Sigmoid colon (tissue), 4 donors: Measurements from ENCODE around the gene FBLN7.

Source experiments
- CTCF ChIP-seq, 4 experiments: fragments of 450-650 bp in 3 of 4; fragments of 200-600 bp in 1 of 4; IDR thresholded peaks; one replicate each; pipeline ENCODE4 v1.5.1; 2016 to 2019; ENCODE audit warnings: antibody characterized with exemption in 4 of 4, mild to moderate bottlenecking in 3 of 4, moderate library complexity in 2 of 4
- EP300 ChIP-seq, 4 donors: sonication (generic); formaldehyde crosslinking; IDR thresholded peaks; one replicate each; pipeline ENCODE4 v1.6.1; 2017; ENCODE audit warnings: antibody characterized with exemption in 4 of 4
- POLR2A ChIP-seq, 2 donors: fragments of 450-650 bp; IDR thresholded peaks; one replicate each; pipeline ENCODE4 v1.6.1; 2016; ENCODE audit warnings: antibody characterized with exemption in 2 of 2, mild to moderate bottlenecking in 2 of 2, moderate library complexity in 2 of 2
- POLR2AphosphoS5 ChIP-seq, 4 donors: sonication (generic); formaldehyde crosslinking; IDR thresholded peaks; one replicate each; pipeline ENCODE4 v1.6.1; 2017; ENCODE audit warnings: antibody characterized with exemption in 4 of 4

- no peak for TF ChIP-seq CTCF (IDR thresholded peaks at IDR 0.05)
- no peak for TF ChIP-seq POLR2A (IDR thresholded peaks at IDR 0.05)
- TF ChIP-seq POLR2AphosphoS5 (IDR thresholded peaks at IDR 0.05) = no peak
- TF ChIP-seq EP300 (IDR thresholded peaks at IDR 0.05) = no peak
Observed at GRCh38 chr2:112173646-112174319, 35.6 kb downstream of the FBLN7 start.
